Right hindlimb (tissue), 1 donor: Measurements from ENCODE around the gene MCM8.

ENCODE experiments used
- DNase-seq: peaks from one replicate; pipeline ENCODE4 v3.0.0-alpha.2; 2018

The MCM8 gene

DNA sequence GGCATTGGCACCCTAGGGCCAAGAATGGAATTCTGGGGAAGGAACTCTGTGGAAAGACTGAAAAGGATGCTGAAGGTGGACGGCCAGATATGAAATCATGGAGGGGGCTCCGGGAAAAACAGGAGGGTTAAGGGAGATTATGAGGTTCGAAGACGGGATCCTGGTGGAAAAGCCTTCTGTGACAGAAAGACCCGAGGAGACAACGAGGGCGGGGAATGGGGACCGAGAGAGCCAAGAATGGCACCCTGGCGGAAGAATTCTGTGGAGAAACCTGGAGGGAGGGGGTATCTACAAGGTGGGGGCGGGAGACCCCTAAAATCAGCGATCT lies 545 bp upstream of the MCM8 start:
- DNase-seq: no peak

DNA sequence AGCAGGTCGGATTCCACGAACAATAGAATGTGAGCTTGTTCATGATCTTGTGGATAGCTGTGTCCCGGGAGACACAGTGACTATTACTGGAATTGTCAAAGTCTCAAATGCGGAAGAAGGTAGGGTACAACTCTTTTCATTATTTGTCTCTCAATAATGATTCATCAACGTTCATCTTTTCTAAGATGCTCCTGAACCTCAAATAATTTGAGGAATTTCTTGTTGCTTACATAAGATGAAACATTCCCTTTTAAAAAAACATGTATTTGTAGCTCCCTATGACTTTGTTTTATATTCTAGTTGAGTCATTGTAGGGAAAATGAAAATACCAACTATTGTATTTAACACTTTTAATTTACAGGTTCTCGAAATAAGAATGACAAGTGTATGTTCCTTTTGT lies 17.0 kb downstream of the MCM8 start:
- DNase-seq: no peak

DNA sequence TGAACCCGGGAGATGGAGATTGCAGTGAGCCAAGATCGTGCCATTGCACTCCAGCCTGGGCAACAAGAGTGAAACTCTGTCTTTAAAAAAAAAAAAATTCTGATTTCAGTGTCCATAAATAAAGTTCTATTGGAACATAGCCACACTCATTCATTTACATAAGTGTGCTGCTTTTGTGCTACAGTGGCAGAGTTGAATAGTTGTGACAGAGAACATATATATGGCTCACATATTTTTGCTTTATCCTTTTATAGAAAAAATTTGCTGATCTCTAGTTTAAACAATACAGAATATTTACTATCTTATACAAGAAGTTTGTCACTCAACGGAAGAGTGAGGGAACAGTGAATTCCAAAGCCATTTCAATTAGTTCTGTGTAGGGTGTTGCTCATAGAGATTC lies 18.0 kb downstream of the MCM8 start:
- DNase-seq: no peak

DNA sequence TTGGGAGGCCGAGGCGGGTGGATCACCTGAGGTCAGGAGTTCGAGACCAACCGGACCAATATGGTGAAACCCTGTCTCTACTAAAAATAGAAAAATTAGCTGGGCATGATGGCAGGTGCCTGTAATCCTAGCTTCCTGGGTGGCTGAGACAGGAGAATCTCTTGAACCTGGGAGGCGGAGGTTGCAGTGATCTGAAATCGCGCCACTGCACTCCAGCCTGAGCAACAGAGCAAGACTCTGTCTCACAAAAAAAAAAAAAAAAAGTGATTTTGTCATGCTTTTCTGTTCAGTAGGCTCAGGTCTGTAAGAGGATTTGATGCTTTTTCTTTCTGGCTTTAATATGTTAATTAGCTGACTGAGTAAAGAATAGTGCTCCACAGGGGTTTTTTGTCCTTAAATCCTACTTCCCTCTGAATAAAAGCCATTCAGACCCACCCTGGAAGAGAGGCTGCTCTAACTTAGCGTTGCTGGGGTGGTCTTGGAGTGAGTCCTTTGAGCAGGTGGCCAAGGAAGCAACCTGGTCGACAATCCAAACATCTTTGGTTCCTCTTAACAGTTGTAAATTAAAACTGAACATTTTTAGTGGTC lies 19.0 kb downstream of the MCM8 start:
- DNase-seq: no peak

DNA sequence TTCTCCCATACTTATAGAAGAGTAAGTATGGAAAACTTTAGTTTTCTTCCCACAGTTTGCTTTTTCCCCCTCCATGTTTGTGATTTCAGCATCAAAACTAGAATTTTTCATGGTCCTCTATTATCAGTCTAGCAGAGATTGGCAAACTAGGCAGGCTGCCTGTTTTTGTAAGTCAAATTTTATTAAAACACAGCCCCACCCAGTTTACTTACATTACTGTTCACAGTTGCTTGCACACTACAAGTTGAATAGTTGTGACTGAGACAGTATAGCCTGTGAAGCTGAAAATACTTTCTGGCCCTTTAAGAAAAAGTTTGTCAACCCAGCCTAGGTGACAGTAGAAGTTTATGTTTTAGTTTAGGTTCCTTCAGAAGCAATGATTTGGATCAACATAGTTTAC lies 19.5 kb downstream of the MCM8 start:
- no peak for DNase-seq

DNA sequence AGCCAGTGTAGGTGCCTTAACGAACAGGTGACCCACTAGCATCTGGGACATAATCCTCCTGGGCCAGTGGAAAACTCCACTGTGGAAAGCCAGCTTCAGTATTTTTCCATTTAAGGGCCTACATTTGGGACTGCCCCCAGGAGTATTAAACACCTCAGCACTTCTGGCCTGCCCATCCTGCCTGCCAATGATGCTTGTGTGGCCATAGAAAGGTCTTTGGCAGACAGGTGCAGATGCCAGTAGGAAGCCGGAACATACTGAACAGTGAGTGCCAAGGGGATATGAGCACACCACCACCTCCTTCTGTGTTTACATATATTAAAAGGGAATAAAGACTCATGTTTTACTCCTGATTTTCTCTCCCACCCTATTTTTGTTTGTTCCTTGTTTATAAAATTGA lies 19.9 kb downstream of the MCM8 start:
- no peak for DNase-seq

DNA sequence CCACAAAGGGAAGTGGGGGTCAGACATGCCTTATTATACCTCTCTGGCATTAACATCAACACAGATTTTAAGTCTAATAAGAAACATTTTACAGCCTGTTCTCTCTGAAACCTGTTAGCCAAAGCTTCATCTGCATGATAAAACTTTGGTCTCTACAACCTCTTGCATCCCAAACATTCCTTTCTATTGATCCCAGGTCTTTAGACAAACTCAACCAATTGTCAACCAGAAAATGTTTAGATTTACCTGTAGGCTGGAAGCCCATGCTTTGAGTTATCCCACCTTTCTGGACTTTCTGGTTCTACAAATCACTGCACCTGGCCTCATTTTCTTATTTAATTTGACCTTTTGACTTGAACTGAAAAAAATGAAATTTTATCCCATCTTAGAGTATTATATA lies 20.8 kb downstream of the MCM8 start:
- no peak for DNase-seq

DNA sequence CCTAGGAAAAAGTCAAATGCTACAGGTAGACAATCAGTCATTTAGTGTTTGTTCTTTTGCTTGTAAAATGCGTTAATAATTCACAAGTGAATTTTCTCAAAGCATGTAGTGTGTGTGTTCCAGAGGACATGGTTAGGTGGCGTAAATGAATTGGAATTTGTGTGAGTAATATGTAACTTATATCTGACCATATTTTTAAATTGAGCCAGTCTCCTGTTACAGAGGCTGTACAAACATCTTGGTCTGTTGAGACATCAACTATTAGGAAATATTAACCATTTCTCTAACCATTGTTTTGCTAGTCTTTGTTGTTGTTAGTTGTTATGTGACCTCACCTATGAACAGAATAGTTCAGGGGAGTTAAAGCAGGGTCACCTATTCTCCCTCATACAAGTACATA lies 22.7 kb downstream of the MCM8 start:
- DNase-seq: no peak

DNA sequence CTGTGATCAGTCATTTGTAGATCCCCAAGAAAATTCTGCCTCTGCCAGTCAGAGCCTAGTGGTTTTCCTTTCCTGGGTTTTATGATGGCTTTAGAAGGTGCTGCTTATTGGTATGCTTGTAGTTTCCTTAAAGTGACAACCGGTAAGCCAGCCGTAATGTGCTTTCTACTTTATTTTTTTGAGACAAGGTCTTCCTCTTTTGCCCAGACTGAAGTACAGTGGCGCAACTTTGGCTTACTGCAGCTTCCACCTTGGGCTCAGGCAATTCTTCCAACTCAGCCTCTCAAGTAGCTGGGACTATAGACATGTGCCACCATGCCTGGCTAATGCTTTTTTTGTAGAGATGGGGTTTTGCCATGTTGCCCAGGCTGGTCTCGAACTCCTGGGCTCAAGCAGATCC lies 23.5 kb downstream of the MCM8 start:
- no peak for DNase-seq

DNA sequence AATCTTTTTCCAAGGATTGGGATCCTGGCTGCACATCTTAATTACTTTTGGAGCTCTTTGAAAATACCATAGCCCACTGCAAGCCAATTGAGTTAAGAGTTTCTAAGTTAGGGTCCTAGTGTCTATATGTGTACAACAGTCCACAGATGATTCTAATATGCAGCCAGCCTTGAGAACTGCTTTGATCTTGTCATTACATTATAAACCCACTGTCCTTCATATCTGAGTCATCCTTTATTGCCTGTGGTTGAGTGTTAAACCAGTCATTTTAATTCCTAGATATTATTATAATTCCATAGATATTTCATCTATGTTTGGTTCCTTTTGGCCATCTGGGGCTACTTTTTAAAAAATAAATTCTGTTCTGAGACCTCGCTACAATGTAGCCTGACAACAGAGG lies 24.1 kb downstream of the MCM8 start:
- no peak for DNase-seq

DNA sequence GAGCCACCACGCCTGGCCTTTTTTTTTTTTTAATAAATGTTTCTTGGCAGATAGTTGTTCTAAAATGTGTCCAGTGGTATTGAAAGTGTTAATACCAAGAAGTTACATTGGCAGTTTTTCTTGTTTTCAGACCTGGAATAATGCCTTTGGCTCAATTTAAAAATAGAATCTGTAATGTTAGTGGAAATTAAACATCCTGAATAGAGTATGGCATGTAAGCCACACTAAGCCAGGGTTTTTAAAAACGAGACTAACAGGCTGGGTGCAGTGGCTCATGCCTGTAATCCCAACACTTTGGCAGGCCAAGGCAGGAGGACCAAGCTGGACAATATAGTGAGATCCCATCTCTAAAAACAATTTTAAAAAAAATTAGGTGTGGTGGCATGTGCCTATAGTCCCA lies 25.3 kb downstream of the MCM8 start:
- DNase-seq: no peak

DNA sequence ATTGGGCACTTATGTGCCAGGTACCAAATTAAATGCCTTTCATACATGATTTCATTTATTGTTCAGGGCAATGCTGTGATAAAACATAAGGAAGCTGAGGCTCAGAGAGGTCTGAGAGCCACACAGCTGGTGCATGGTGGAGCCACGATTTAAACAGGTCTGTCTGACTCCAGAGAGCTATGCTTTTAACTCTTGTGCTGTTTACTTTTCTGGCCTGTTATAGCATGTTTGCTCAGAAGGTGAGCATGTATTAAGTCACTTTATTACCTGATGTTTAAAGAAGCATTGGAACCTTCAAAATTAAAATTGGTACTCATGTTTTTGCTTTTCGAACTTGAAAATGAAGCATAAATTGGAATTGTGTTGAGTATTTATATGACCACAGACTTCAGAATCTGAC lies 26.8 kb downstream of the MCM8 start:
- DNase-seq: no peak

DNA sequence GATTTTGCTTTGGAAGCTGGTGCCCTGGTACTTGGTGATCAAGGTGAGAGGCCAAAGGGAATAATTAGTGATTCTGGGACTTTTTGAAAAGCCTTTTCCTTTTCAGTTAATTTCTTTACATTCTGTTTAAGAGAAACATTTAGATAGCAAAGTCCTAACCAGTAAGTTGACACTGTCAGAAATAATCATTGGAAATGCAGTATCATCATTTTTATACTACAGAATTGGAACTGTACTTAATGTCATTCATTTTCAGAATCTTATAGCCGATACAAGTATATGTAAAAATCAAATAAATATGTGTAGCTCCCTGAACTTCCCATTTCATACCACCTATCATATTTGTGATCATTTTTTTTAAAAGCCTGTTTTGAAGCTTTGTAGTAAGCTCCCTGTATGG lies 27.5 kb downstream of the MCM8 start:
- DNase-seq: no peak

DNA sequence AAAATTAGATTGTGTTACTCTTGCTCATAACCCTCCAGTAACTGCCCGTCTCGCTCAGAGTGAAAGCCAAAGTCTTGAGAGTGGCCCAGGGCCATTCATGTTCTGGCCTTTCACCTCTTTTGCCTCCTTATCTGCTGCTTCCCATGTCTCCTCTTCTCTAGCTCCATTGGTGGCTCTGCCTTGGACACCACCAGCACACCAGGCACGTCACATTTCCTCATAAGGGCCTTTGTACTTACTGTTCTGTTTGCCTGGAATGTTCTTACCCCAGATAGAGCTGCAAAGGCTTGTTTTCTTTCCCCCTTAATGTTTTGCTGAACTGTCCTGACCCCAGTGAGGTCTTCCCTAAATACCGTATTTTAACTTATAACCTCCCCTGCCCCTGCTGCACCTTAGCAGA lies 29.3 kb downstream of the MCM8 start:
- no peak for DNase-seq

DNA sequence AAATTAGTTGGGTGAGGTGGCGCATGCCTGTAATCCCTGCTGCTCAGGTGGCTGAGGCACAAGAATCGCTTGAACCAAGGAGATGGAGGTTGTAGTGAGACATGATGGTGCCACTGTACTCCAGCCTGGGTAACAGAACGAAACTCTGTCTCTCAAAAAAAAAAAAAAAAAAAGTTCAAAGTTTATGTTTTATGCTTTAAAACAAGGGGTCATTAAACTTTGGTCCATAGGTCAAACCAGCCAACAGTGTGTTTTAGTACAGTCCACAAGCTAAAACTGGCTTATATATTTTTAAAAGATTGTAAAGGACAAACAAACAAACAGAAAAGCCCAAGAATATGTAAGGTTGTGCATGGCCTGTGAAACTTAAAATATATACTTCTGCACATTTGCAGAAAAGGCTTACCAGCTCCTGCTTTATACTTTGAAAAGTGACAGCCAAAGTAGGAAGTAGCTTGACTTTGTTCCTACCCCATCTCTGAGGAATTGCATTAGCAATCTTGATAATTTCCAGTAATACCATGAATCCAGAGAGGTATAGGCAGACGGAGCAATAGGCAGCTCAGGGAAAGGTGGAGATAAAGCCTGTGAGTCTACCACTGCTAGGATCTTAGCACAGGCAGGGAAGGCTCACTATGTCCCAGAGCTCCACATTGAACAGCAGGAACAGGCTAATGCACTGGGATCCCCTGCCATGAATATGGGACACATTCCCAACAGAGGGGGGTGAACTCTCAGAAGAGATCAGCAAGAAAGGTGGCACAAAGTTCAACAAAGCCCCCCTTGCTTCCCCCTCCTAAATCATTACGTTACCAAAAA lies 30.5 kb downstream of the MCM8 start:
- no peak for DNase-seq

DNA sequence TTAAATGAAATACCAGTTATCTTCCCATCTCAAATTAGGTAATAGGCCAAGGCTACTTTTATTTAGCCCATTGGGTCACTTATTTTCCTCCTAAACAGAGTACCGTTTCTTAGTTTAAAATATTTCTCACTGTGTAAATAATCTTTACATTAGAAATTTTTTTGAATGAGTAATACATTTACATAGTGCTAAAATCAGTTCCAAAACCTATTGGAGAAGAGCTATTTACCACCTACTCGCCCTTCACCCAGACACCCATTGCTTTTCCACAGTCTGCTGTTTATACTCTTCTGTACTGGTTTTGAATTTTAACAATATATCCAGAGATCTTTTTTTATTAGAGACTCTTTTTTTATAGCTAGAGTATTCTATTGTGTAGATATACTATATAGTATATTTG lies 36.9 kb downstream of the MCM8 start:
- DNase-seq: no peak

DNA sequence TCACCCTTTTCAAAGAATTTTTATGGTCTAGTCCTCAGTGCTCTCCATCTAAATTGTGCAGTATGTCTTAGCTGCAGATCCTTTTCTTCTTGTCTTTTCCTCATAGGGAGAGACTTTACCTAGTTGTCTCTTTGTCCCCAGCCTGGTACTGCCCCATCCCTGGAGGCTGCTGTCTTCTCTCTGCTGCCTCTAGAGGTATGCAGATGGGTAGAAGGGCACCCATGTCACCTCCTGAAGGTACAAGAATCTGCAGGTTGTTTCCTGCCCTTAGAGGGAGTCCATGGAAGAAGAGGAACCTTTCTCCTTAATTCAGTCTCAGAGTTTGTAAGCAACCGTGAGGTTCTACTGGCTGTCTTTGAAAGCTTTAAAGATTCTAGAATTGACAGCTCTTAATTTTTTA lies 39.1 kb downstream of the MCM8 start:
- no peak for DNase-seq

DNA sequence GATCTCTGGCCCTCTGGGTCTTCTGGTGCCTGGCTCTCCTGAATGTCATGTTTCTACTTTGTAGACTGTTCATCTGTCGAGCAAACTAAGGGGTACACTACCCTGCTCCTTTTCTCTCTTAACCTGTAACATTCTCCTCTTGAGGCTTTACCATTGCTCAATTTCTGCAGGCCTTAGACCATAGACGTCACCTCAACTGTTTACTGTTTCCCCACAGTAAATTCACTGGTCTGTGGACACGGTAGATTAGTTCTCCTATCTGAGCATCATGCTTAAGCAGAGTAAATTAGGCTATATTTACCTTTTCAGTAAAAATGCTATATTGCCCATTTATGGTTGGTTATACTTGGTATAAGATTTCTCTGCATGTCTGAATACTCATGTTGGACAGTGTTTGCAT lies 40.5 kb downstream of the MCM8 start:
- DNase-seq: no peak

DNA sequence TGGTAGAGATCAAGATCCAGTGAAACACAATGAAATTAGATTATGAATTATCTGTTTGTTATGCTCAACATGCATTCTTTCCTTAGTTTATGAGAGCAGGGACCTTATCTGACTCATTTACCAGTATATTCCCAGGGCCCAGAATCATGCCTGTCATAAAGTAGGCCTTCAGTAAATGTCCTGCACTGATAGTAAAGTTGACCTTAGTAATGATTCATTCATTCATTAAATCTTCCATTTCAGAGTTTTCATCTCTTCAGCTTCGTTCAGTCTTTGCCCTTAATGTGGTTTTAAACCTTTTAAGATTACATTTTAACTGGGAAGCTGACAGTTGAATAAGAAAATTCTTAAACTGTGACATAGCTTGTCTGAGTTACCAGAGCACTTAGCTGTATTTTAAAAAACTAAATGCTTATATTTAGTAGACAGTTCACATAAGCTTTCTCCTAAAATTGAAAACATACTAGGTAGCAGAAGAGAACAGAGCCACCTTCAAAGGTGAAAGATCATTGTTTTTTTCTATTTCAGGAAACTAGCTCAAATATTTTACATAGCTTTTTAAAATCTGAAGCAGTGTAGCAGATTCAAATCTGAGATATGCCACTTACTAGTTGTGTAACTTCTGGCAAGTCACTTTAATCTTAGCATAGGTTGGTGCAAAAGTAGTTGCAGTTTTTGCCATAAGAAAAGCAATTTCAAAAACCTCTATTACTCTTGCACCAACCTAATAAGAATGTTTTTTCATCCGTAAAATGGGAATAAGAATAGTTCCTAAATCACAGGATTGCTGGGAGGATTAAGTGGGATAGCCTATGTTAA lies 41.4 kb downstream of the MCM8 start:
- no peak for DNase-seq

DNA sequence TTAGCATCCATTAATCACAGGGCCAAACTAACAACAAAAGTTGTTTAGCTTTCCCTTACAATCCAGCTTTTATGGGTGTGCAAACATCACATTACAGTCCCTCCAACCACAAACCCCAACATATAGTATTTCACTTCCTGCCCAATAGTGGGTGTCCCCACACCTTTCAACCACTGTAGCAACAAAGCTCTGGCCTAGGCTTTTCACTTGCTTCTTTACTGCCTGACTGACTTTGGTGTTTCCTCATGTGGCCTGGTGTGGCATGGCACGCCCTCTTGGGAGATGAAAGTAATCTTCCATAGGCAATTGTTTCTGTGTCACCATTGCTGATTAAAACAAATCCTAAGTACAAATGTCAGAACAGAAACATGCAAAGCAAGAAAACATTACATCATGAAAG lies 46.3 kb downstream of the MCM8 start:
- DNase-seq: no peak

DNA sequence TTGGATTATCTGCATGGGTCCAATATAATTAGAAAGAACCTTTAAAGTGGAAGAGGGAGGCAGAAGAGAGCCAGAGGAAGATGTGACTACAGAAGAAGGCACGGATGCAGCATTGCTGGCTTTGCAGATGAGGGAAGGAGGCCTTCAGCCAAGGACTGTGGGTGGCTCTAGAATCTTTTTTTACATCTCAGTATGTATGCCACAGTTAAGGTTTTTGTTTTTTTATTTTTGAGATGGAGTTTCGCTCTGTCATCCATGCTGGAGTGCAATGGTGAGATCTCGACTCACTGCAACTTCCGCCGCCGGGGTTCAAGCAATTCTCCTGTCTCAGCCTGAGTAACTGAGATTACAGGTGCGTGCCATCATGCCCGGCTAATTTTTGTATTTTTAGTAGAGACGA lies 49.3 kb downstream of the MCM8 start:
- DNase-seq: no peak

DNA sequence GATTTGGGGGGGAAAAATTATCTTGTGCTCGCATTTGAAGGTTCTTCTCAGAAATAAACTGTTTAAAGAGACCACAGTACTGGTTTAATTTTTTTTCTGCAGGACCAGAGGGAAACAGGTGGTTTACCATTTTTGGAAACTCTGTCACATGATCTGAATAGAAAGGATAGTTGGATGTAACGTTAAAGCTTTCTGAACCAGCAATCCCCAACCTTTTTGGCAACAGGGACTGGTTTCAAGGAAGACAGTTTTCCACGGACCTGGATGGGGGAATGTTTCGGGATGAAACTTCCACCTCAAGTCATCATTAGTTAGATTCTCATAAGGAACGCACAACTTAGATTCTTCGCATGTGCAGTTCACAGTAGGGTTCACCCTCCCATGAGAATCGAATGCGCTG lies 50.4 kb downstream of the MCM8 start:
- DNase-seq: no peak

DNA sequence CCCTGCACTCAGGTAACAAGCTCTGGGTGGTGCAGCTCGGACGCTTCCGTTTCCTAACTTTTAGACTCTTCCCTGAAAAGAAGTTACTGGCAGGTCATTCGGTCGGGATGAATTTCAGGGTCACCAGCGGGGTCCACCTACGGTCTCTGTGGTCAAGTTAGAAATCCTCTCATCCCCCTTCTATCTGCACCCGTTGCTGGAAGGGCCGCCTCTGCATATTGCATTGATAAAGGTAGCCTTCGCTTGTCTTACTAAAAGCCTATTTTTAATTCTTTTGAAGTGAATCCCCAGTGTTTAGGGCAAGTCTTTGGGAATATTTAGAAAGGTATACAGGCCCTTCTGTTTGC lies 56.1 kb downstream of the MCM8 start:
- DNase-seq: no peak

DNA sequence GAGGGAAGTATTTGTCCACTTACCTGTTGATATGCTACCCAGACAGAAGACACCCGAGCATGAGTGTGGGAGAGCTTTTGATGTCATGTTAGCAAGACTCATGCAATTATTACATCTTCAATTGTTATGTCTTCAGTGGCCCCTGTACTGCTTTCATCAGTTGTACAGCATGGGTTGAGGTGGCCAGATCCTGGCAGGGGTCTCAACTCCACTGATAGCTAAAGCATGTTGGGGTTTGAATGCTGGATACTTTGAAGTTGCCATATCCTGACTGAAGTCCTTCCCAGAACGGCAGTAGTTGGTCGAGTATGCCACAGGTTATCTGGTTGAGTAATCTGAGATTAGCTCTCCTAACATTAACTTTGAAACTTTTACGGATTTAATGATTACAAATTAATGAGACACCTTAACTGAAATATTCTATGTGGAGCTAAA lies 56.7 kb downstream of the MCM8 start:
- no peak for DNase-seq
